HG02678 (cell line): ENCODE measurements around the gene OMA1.

ENCODE experiments used
- ATAC-seq: cut with Tn5 transposase; IDR thresholded peaks from one replicate; pipeline ENCODE4 v1.9.1; 2021; ENCODE audit warnings: mild to moderate bottlenecking, moderate library complexity; ENCODE audit not compliant: unreplicated experiment

Gene OMA1

DNA sequence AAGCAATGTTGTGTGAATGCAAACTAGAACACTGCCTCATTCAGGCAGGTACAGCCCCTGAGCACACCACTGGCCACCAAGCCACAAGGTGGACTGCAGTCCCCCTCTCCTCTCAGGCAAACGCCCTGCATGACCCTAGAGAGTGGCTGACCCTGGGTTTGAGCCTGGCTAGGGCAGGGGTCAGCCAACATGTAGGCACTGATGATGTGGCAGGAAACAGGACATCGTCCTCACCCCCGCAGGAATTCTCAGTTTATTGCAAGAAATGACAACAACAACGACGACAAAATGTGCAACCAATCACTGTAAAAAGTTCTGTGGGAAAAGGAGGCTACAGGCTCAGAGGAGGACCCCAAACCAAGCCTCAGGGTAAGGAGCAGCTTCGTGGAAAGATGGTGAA is 81.3 kb downstream of the OMA1 start:
- ATAC-seq: no peak

DNA sequence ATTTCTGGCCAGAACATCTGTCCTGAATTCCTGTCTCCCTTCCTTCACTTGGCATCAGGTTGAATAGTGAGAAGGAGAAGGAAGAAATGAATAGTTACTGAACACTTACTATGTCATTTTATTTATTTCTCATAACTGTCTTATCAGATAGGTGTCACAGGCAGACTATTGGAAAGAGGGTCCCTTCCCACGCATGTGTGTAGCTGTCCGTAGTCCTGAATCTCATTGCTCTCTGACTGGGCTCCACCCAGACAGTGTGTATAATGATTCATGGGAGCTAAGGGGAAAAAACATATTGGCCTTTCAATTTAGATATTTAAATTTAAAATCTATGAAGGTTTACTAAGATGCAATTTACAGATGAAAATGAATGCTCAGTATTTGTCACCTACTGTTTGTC is 86.1 kb downstream of the OMA1 start:
- no peak for ATAC-seq

DNA sequence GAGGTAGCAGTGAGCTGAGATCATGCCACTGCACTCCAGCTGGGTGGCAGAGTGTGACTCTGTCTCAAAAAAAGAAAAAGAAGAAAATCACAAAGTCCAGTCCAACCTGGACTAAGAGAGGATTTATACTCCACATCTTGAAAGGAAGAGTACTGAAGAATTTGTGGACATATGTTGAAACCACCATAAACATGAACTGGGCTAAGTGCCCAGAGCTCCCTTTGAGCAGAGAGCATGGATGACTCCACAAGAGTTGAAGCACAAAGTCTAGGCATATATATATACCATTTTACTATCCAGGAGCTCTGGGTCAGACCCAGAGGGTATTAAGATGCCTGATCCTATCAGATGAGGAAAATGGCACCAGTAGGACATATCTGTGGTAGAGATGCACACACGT is 86.6 kb downstream of the OMA1 start:
- ATAC-seq: no peak

DNA sequence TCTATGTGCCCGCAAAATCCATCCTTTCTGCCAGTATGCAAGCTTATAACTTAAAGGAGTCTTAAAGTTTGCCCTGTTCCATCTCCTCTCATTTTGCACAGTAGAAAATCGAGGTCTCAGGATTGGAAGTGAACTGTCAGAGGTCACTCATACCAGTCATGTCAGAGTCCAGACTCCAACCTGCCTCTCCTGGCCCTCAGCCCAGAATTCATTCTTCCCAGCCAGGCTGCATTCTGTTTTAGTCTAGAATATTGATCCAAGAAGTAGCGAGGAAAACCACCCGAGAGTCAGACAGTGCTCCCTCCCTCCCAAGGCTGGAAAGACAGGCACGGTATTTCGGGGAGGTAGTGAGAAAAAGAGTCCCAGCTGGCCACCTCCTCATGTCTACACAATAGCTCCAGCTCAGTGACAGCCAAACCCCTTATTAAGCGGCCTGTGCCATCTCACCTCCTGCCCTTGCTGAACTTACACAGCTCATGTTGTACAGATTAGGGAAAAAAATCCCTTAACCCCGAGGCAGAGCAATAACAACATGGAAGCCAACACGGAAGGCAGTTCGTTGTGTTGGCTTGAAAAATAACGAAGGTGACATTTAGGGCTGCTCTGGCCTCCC is 89.4 kb downstream of the OMA1 start:
- no peak for ATAC-seq

DNA sequence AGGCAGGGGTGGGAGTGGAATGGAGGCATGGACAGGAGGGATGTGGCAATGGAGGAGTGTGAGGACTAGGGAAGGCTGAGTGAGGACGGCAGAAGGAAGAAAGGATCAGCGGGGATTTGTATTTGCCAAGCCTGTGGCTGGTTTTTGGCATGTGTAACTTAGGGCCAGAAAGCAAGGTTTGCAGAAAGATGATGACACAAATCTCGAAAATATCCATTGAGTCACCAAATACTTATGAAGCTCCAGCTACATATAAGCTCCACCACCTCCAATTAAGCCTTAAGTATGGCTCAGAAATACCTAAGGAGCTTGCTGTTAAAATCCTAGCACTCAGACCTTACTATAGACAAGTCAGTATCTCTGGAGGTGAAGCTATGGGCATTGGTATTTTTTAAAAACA is 90.1 kb downstream of the OMA1 start:
- ATAC-seq: no peak

DNA sequence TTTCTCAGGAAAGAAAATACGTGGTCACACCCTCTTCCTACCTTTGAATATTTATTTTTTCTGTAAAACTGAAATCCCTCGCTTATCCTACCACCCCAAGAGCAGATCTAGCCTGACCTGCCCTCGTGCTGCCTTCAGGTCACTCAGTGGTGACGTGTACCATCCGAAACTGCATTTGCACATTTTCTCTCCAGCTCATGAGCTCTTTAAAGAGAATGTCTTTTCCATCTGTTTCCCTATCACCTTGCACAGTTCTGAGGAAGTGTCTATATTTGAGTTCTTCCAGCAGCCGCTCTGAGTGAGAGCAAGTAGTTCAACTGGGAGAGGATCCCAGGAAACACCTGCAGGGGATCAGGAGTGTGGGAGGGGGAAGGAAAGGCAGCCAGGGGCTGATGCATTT is 91.7 kb downstream of the OMA1 start:
- ATAC-seq: no peak

DNA sequence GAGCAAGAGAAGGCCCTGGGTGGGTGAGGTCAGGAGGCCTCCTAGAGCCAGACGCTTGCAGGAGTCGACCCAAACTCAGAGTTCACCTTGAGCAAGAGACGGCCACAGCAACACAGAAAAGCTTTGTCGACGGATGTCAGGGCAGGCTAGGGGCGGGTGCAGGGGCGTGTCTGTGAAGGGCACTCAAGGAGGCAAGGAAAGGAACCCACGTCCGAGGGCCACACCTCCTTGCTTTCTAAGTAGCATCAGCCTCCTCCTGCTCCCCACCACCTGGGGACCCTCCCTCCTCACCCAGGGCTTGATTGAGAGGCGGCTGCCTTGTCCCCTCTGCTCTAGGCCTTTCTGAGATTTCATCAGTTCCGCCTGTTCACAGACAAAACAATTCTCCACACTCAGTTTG is 92.1 kb downstream of the OMA1 start:
- no peak for ATAC-seq

DNA sequence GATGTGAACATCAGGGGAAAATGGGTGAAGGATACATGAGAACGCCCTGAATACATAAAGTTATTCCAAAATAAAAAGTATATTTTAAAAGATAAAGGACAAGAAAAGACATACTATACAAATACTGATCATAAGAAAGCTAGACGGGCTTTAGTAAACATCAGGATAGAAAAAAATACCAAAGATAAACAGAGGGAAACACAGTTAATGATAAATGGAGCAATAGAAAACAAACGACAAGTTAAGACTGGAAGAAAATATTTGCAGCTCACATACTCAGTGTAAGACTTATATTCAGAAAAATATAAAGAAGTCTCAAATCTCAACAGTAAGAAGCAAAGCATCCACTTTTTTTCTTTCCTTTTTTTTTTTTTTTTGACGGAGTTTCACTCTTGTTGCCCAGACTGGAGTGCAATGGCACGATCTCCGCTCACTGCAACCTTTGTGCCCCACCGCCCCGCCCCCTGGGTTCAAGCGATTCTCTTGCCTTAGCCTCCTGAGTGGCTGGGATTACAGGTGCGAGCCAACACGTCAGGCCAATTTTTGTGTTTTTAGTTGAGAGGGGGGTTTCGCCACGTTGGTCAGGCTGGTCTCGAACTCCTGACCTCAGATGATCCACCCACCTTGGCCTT is 94.8 kb downstream of the OMA1 start:
- ATAC-seq: no peak

DNA sequence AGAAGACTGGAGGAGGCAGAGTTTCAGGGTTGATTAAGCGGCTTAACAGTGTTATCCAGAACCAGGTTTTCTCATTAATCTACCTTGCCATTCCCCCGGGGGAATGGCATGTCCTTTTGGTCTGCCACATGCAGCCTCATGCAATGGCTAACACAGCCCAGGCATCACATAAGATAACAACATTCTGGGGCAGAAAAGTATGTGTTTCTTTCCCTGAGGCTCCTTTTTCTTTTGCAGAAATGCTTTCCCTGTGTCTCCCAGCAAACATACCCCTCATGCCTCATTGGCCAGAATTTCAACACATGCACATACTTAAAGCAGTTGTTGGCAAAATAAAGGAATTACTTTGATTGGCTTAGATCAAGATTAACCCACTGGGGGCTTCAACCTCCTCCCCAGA is 98.6 kb downstream of the OMA1 start:
- no peak for ATAC-seq

DNA sequence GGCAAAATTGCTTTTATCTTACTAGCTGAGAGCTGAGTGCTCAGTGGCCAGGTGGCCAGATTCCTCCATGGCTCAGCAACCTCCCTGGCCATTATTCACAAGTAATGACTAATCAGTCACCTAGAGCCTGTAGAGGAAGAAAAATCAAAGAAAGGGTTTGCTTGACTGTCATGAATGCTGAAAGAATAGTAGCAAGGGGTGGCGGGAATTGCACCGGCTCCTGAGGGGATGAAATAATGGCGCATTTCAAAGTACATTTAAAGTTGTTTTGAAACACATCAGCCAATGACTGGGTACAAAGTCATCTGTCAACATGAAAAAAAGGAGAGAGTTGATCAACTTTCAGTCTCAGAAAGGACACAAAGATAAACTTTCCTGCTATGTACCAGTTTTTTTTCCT is 99.5 kb downstream of the OMA1 start:
- ATAC-seq: no peak

DNA sequence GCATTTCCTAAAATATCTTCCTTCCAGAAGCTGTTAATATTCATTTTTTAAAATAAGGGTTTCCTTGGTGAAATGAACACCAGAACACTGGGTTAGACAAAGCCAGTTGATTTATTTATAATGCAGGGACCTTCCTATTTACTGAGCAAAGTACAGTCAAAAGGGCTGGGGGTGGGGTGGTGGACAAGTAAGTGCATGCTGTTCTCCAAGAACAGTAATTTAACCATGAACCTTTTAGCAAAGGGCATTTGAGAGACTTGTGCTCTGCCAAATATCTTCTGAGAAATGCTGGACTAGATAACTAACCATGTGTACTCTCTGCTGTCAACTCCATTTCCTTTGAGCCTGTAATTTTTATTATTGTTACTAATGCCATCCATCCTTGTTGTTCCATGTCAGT is 100.2 kb downstream of the OMA1 start:
- ATAC-seq: no peak

DNA sequence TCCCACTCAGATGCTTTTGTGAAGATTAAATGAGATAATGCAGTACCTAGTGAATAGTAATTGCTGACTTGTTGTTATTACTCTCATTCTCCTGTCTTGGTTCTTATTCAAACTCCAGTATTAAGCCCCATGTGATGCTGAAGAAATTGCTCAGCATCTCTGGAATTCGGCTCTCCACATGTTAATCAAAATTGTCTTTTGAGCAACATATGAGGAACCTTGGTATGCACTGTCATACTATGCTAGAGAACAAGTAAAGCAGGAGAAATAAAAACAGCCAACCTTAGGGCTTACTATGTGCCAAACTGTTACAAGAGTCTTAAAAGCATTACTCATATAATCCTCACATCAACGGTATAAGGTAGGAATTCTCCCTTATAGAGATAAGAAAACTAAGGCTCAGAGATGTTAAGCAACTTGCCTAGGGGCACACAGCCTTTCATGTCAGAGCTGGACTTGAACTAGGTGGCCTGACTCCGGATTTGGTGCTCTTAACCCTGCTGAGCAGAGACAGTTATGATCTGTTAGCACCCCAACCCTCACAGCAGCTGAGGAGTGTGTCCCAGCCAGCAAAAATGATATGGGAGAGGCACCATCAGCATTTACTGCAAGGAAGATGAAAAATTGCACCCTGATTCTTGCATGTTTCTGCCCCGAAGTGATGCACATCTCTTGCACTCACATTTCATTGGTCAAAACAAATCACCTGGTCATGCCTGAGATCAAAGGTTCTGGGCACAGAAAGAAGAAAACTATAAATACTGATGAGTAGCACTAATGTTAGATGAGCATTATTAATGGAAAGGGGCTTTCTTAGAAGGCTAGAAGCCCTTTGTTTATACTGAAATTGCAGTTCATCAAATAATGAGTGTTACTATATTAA is 102.3 kb downstream of the OMA1 start:
- no peak for ATAC-seq

DNA sequence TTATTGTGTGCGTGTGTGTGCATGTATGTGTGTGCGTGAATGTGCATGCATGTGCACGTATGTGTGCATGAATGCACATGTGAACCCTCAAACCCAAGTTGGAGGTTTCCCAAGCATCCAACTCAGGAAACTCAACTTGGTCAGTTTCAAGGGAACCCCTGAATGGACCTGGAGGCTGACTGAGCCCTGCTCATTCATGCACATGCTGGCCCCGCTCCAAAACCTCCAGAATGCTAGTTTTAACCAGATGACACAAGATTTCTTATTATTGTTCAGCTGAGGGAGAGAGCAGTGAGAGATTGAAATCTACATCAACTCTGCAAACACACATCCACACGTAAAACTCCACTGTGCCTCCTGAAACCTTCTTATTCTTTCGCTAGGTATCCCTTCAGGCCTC is 104.4 kb downstream of the OMA1 start:
- ATAC-seq: no peak

DNA sequence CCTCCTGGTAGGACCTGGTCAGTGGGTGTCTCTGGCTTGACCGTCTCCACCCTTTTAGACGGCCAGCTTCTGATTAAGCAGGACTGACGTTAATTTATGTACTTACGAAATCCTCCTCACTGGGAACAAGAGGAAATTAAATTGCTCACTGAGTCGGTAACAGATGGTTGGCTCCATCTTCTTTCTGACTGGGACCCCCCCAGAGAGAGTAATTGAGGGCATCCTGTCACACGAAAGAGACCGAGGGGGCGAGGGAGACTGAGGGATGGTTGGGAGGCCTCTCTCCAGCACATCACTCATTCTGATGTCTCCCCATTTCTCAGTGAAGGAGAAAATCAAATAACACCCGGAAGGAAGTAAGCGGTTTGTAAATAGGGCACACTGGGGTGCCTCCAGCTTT is 104.8 kb downstream of the OMA1 start:
- no peak for ATAC-seq

DNA sequence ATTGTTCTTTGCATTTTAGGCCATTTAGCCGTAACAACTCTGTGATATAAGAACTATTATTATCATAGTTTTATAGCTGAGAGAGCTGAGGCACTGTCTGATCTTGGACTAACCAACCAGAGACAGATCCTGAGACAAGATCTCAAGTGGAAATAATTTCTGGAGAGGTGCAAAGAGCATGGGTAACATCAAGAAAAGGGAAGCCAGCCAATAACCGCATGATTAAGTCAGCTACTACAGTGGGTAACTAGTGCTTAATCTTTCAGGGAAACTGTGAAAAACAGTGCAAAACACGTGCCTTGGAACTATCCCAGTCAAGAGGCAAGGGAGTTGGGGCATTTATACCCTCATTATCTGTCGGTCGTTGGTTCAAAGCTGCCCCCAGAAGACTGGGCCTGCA is 105.8 kb downstream of the OMA1 start:
- no peak for ATAC-seq

DNA sequence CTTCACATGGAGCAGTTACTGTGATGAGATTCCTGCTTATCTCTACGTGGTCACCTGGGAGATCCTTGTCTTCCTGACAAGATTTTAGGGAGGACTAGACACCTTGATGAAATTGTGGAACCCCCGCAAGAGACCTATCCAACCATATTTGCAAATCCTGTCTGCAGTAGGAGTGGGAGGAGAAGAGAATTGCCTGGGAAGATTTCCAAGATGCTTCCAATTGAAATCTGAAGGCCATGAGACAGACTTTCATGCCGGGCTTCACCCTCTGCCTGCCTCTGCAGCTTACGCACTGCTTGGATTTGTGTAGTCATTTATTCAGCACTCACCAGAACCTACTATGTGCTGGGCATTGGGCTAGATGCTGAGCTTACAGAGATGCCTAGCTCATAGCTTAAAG is 106.6 kb downstream of the OMA1 start:
- no peak for ATAC-seq

DNA sequence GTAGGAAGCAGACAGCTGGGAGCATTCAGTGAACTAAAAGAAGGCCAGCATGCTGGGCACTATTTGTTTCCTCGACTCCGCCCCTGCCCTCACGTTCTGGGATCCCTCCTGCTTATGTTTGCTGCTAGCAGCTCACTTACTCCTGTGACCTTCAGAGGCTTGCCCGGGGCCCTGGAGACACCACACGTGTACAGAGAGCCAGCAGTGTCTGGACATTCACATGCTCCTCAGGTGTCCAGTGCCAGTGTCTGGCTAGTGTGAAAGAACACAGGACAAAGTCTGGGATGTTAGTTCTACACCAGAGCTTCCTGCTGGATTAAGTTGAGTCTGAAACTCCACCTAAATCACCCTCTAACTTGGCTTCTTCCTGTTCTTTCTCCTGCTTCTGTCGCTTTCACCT is 108.1 kb downstream of the OMA1 start:
- no peak for ATAC-seq

DNA sequence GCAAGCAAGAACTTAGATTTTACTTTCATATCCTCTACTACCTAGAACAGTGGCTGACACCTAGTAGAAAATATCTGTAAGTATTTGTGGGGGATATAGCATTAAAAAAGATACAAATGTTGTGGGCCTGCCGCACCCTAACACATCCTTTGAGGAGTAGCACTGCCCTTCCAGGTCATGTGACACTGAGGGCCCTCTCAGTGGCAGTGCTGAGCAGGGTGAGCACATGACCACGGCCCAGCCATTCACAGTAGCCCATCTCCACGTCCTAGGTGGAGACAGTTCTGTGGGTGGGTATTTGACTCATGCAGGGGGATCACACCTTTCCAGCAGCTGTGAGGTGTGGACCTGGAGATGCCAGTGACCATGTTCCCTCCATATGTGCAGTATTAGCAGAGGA is 108.9 kb downstream of the OMA1 start:
- no peak for ATAC-seq

DNA sequence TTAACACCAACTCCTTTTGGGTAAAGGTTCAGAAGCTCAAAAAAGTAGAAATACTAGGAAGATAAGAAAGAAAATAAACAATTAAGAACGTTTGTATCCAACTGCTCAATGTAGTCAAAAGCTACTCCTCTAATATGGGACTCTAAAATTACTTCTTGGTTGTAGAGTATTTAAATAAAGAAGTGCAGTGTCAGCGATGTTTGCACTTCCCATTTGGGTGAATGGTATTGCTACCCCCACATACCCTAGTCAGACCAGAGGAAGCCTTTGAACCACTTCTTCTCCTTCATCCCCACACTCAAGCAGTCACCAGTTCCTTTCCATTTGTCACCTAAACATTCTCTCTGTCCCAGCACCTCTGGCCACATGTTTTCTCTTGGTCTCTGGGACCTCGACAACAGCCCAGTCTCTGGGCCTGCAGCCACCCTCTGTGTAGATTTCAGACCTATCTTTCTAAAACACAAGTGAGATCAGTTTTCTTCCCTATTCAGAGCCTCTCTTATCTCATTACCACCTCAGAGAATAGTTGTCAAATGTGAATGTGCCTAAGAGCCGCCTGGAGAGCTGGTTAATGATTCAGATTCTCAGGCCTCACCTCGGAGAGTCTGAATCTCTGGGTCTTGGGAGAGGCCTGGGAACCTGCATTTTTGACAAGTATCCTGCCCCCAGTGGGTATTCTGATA is 109.8 kb downstream of the OMA1 start:
- no peak for ATAC-seq

DNA sequence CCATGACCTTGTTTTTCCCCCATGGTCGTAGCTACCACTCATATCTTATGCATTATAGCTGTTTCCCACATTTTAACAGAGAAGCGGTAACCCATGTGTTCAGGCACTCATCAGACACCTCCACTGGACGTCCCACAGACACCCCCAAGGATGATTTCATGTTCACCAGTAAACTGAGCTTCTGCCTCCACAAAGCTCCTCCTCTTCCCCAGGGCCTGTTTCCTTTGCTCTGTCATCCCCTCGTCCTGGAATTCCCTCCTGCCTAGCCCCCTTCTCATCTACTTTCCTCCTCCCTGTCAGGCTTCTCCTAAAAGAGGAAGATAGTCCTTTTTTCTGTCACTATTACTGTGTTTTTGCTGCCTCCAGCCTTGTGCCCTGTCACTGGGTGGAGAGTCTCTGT is 111.2 kb downstream of the OMA1 start:
- no peak for ATAC-seq

DNA sequence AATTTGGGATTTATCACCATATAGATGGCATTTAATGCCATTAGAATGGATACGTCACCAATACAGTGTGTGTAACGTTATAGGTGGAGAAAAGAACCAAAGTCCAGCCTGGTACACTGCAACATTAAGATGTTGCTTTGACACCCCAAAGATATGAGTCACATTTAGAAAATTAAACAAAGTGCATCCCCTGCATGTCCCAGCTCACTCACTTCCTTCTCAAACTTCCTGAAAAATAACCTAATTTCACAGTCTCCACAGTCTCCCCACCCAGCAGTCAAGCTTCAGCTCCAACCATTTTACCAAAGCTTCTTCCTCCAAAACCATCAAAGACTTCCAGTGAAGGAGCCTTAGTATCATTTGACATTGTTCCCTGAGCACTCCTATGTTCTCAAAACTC is 111.9 kb downstream of the OMA1 start:
- ATAC-seq: no peak

DNA sequence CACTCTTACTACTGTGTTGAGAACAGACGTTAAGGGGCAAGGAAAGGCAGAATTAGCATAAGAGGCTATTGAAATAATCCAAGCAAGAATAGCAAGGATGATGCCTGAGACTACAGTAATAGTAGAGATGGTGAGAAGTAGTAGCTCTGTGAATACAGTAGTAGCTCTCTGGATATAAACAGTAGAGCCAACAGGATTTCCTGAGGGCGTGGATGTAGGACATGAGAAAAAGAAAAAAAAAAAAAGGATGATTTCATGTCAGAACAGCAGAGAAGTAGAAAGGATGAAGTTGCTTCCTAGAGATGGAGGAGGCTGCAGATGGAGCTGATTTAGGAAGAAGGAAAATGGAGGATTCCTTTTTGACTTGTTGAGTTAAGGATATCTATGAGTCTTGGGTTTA is 112.3 kb downstream of the OMA1 start:
- ATAC-seq: no peak
